ENCODE measurements around the gene DGKZ. TPM values are rescaled to one million over a fixed set of nuclear protein-coding genes. Genes with fewer than 3 reads are reported as not detected.
"Not testable (repeated sequence)": the region's sequence is repeated elsewhere in the genome, so short reads cannot be mapped to it uniquely, and the experiment has no call there.

DGKZ gene
- 43.7 and 47.6 TPM in 2 replicates for total RNA-seq (2014; rRNA removed; shearing (Covaris generic))

- Histone ChIP-seq H3K27ac (peak within 1 kb of the TSS; percentile 25; the same call in 1 of the 2 replicates), H3K4me3 (peak within 1 kb of the TSS; percentile 90), H3K4me1 (replicated peaks) (peaks cover 17% of the 10 kb centered on the region), H3K27me3 (replicated peaks) (no peaks in the 10 kb centered on the region), H3K9me3 (replicated peaks) (no peaks in the 10 kb centered on the region; the same call in 1 of the 2 replicates), H3K36me3 (peaks cover 12% of the 10 kb centered on the region)
- DNase-seq (ENCODE audit: low read depth in 1 of 2, low spot score in 2 of 2) = peak; percentile 78 to 84
These were observed at the start of gene DGKZ for GRCh38 chr11:46346886-46347636. TSS of gene DGKZ (plus strand) at chr11:46347463. CDS start at chr11:46347660, 197 bp downstream.

- DNase-seq (ENCODE audit: low read depth in 1 of 2, low spot score in 2 of 2) = peak in 1 of 2 experiments; percentile 68
- Histone ChIP-seq H3K36me3 (peaks cover 66% of the 10 kb centered on the region), H3K4me1 (replicated peaks) (peaks cover 64% of the 10 kb centered on the region), H3K27me3 (replicated peaks) (no peaks in the 10 kb centered on the region), H3K4me3 (no peak overlapping the region), H3K27ac (peak overlapping the region; percentile 41), H3K9me3 (replicated peaks) (no peaks in the 10 kb centered on the region)
These were observed 48.4 kb upstream of the DGKZ start for GRCh38 chr11:46298699-46299433.

GRCh38 chr11:46299451-46299961, 47.8 kb upstream of the DGKZ start:
- Histone ChIP-seq H3K36me3 (peaks cover 63% of the 10 kb centered on the region), H3K9me3 (replicated peaks) (no peaks in the 10 kb centered on the region), H3K4me3 (no peak overlapping the region), H3K27ac (peak overlapping the region; percentile 41), H3K27me3 (replicated peaks) (no peaks in the 10 kb centered on the region), H3K4me1 (replicated peaks) (peaks cover 58% of the 10 kb centered on the region)
- peak in 1 of 2 experiments; percentile 59 for DNase-seq (ENCODE audit: low read depth in 1 of 2, low spot score in 2 of 2)

GRCh38 chr11:46300270-46300669, 47.0 kb upstream of the DGKZ start:
- Histone ChIP-seq H3K4me3 (no peak overlapping the region), H3K27ac (no peak overlapping the region), H3K27me3 (replicated peaks) (no peaks in the 10 kb centered on the region), H3K36me3 (peaks cover 67% of the 10 kb centered on the region), H3K9me3 (replicated peaks) (no peaks in the 10 kb centered on the region), H3K4me1 (replicated peaks) (peaks cover 50% of the 10 kb centered on the region)
- DNase-seq (ENCODE audit: low read depth in 1 of 2, low spot score in 2 of 2) = no peak

- Histone ChIP-seq H3K4me3 (no peak overlapping the region), H3K9me3 (replicated peaks) (no peaks in the 10 kb centered on the region), H3K27me3 (replicated peaks) (no peaks in the 10 kb centered on the region), H3K36me3 (peaks cover 70% of the 10 kb centered on the region), H3K27ac (no peak overlapping the region), H3K4me1 (replicated peaks) (peaks cover 29% of the 10 kb centered on the region)
- no peak for DNase-seq (ENCODE audit: low read depth in 1 of 2, low spot score in 2 of 2)
These were observed 44.4 kb upstream of the DGKZ start for GRCh38 chr11:46302866-46303265.

- not testable (repeated sequence) for H3K27ac ChIP-seq, H3K4me3 ChIP-seq
These were observed 43.2 kb upstream of the DGKZ start for GRCh38 chr11:46304036-46304435.

GRCh38 chr11:46304605-46305179, 42.6 kb upstream of the DGKZ start:
- Histone ChIP-seq H3K27ac (no peak overlapping the region), H3K27me3 (replicated peaks) (no peaks in the 10 kb centered on the region), H3K36me3 (peaks cover 82% of the 10 kb centered on the region), H3K9me3 (replicated peaks) (no peaks in the 10 kb centered on the region), H3K4me1 (replicated peaks) (peaks cover 15% of the 10 kb centered on the region), H3K4me3 (no peak overlapping the region)
- DNase-seq (ENCODE audit: low read depth in 1 of 2, low spot score in 2 of 2) = no peak

More at GRCh38 chr11:46304036-46304435, 43.2 kb upstream of the DGKZ start:
- Histone ChIP-seq H3K36me3 (peaks cover 78% of the 10 kb centered on the region), H3K4me1 (replicated peaks) (peaks cover 22% of the 10 kb centered on the region)
- H3K27me3 ChIP-seq (replicated peaks); H3K9me3 ChIP-seq (replicated peaks); DNase-seq (ENCODE audit: low read depth in 1 of 2, low spot score in 2 of 2): not testable (repeated sequence)

- H3K27me3 ChIP-seq (replicated peaks) = no peaks in the 10 kb centered on the region
- H3K27ac ChIP-seq = no peak overlapping the region
- no peak for DNase-seq (ENCODE audit: low read depth in 1 of 2, low spot score in 2 of 2)
- no peak overlapping the region for H3K4me3 ChIP-seq
- peaks cover 82% of the 10 kb centered on the region for H3K36me3 ChIP-seq
- no peaks in the 10 kb centered on the region for H3K9me3 ChIP-seq (replicated peaks)
- H3K4me1 ChIP-seq (replicated peaks) = peaks cover 10% of the 10 kb centered on the region; the same call in 1 of the 2 replicates
These were observed 42.0 kb upstream of the DGKZ start for GRCh38 chr11:46305295-46305694.

- no peaks in the 10 kb centered on the region for H3K27me3 ChIP-seq (replicated peaks)
- H3K27ac ChIP-seq = no peak overlapping the region
- peaks cover 10% of the 10 kb centered on the region; the same call in 1 of the 2 replicates for H3K4me1 ChIP-seq (replicated peaks)
- no peak overlapping the region for H3K4me3 ChIP-seq
- peaks cover 85% of the 10 kb centered on the region for H3K36me3 ChIP-seq
- no peak for DNase-seq (ENCODE audit: low read depth in 1 of 2, low spot score in 2 of 2)
- no peaks in the 10 kb centered on the region for H3K9me3 ChIP-seq (replicated peaks)
These were observed 40.9 kb upstream of the DGKZ start for GRCh38 chr11:46306296-46306853.

- no peaks in the 10 kb centered on the region for H3K9me3 ChIP-seq (replicated peaks)
- no peak for DNase-seq (ENCODE audit: low read depth in 1 of 2, low spot score in 2 of 2)
- H3K4me3 ChIP-seq = no peak overlapping the region
- peaks cover 89% of the 10 kb centered on the region for H3K36me3 ChIP-seq
- no peak overlapping the region for H3K27ac ChIP-seq
- H3K27me3 ChIP-seq (replicated peaks) = no peaks in the 10 kb centered on the region
- H3K4me1 ChIP-seq (replicated peaks) = peaks cover 10% of the 10 kb centered on the region; the same call in 1 of the 2 replicates
These were observed 39.9 kb upstream of the DGKZ start for GRCh38 chr11:46307369-46307768.

- Histone ChIP-seq H3K27ac (no peak overlapping the region), H3K4me3 (no peak overlapping the region), H3K27me3 (replicated peaks) (no peaks in the 10 kb centered on the region), H3K4me1 (replicated peaks) (peaks cover 10% of the 10 kb centered on the region; the same call in 1 of the 2 replicates), H3K9me3 (replicated peaks) (no peaks in the 10 kb centered on the region), H3K36me3 (peaks cover 89% of the 10 kb centered on the region)
- DNase-seq (ENCODE audit: low read depth in 1 of 2, low spot score in 2 of 2) = no peak
These were observed 39.4 kb upstream of the DGKZ start for GRCh38 chr11:46307785-46308341.

GRCh38 chr11:46308631-46309419, 38.4 kb upstream of the DGKZ start:
- no peak overlapping the region for H3K27ac ChIP-seq
- peak; percentile 61 to 78 for DNase-seq (ENCODE audit: low read depth in 1 of 2, low spot score in 2 of 2)
- H3K36me3 ChIP-seq = peaks cover 89% of the 10 kb centered on the region
- H3K4me3 ChIP-seq = no peak overlapping the region
- H3K4me1 ChIP-seq (replicated peaks) = peaks cover 10% of the 10 kb centered on the region; the same call in 1 of the 2 replicates
- H3K9me3 ChIP-seq (replicated peaks) = no peaks in the 10 kb centered on the region
- H3K27me3 ChIP-seq (replicated peaks) = no peaks in the 10 kb centered on the region
